Fibroblast of lung (primary cell): Measurements from ENCODE around the gene POLN. TPM values are rescaled to one million over a fixed set of nuclear protein-coding genes. Genes with fewer than 3 reads are reported as not detected.

ENCODE experiments used
- DNase-seq, 2 donors: peaks; one replicate each; pipeline versions ENCODE4 v3.0.0 to v3.0.0-alpha.2; 2010; ENCODE audit warnings: low read depth in 2 of 2
- H2AFZ ChIP-seq: 2 replicates; pipeline ENCODE4 v1.5.1; 2012; ENCODE audit warnings: low read length, control low read depth, inconsistent platforms
- H3K27ac ChIP-seq: 2 replicates; pipeline ENCODE4 v1.5.1; 2011; ENCODE audit warnings: low read length, control low read depth; ENCODE audit not compliant: insufficient read depth
- H3K27me3 ChIP-seq: 2 replicates; pipeline ENCODE4 v1.5.1; 2011; ENCODE audit warnings: mild to moderate bottlenecking, low read length; ENCODE audit not compliant: control insufficient read depth, insufficient read depth
- H3K36me3 ChIP-seq: 2 replicates; pipeline ENCODE4 v1.5.1; 2011; ENCODE audit warnings: low read length; ENCODE audit not compliant: control insufficient read depth, insufficient read depth
- H3K4me1 ChIP-seq: 2 replicates; pipeline ENCODE4 v1.5.1; 2011; ENCODE audit warnings: low read length; ENCODE audit not compliant: control insufficient read depth, insufficient read depth; ENCODE audit errors: extremely low read depth
- H3K4me2 ChIP-seq: 2 replicates; pipeline ENCODE4 v1.5.1; 2011; ENCODE audit warnings: low read length, control low read depth; ENCODE audit not compliant: insufficient read depth; ENCODE audit errors: extremely low read depth
- H3K4me3 ChIP-seq, 4 experiments: fragments of 200-600 bp in 1 of 4; sonication (generic) in 1 of 4; replicated peaks in 1 of 4; 2 replicates each; pipeline ENCODE4 v1.5.1; 2011 to 2016; ENCODE audit warnings: low read length in 4 of 4, low read depth in 3 of 4, mild to moderate bottlenecking in 3 of 4, control low read depth in 2 of 4, inconsistent platforms in 1 of 4, mixed read lengths in 1 of 4; ENCODE audit not compliant: insufficient read depth in 1 of 4; ENCODE audit errors: control extremely low read depth in 1 of 4
- H3K79me2 ChIP-seq: 2 replicates; pipeline ENCODE4 v1.5.1; 2012; ENCODE audit warnings: mild to moderate bottlenecking, low read length, inconsistent platforms; ENCODE audit not compliant: control insufficient read depth, insufficient read depth
- H3K9ac ChIP-seq: 2 replicates; pipeline ENCODE4 v1.5.1; 2011; ENCODE audit warnings: mild to moderate bottlenecking, low read length, control low read depth; ENCODE audit not compliant: insufficient read depth
- H3K9me3 ChIP-seq: 2 replicates; pipeline ENCODE4 v1.5.1; 2012; ENCODE audit warnings: low read depth, low read length; ENCODE audit not compliant: control insufficient read depth, insufficient read depth
- H4K20me1 ChIP-seq: 2 replicates; pipeline ENCODE4 v1.5.1; 2011; ENCODE audit warnings: low read length; ENCODE audit not compliant: control insufficient read depth, insufficient read depth; ENCODE audit errors: extremely low read depth
- EZH2 ChIP-seq: IDR thresholded peaks from 2 replicates; pipeline ENCODE4 v1.5.1; 2012; ENCODE audit warnings: low read length, control low read depth, mild to moderate bottlenecking; ENCODE audit errors: missing control alignments
- polyA plus RNA-seq, 2 donors: library from polyadenylated mRNA; depleted of rRNA in 1 of 2; stranded (reverse) in 1 of 2; unstranded in 1 of 2; fragments of >200 nt; gene quantifications; 2 replicates each; pipeline ENCODE4 v1.2.1, GENCODE V29; 2011 to 2012; ENCODE audit warnings: missing spikeins in 1 of 2
- total RNA-seq: library from RNA; depleted of rRNA; stranded (reverse); fragments of >200 nt; gene quantifications from 2 replicates; pipeline ENCODE4 v1.2.1, GENCODE V29; 2014
- TF ChIP-seq, protein P1 (sequence below), 2 donors: IDR thresholded peaks in 1 of 2; conservative IDR thresholded peaks in 1 of 2; 1 replicate in 1 of 2; 2 replicates in 1 of 2; pipeline ENCODE4 v1.5.1; 2011 to 2012; ENCODE audit warnings: low read length in 2 of 2, control low read depth in 1 of 2, inconsistent platforms in 1 of 2, low read depth in 1 of 2, mild to moderate bottlenecking in 1 of 2

The POLN gene
- total and polyA plus RNA-seq, 2 donors (not counting 1 experiment from before 2014, with no cell fraction given): 0.58 to 5.6 TPM

DNA sequence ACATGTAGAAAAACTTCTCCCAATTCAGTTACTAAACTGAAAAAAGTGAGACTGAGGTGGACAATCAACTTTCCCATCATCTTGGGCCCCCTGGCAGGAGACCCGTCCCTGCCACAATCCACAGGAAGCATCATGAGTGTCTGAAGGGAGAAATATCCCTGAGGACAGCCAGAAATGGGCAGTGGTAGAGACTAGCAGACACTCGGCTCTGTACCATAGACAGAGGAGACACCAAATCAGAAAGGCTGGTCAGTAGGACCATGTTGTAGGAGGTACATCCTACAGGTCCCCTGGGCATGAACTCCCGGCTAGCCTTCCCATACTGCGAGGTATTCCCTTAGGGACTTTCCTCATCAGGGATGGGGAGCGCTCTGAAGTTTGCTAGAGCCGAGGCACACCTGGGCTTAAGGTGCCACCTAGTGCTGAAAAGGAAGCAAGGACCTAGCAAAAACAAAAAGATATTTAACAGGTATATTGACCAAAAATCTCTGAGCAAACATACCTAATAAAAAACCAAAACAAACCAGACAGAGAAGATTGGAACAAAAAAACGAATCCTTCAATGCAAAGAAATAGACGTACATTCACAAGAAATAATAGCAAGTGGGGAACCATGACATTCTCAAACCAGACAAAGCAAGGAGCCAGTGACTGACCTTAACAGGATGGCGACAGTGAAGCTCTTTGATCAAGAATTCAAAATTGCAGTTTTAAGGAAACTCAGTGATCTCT lies 55.6 kb downstream of the POLN start:
- no peaks in the 10 kb centered on the region for H3K9me3 ChIP-seq
- TF ChIP-seq EZH2: no peak
- TF ChIP-seq, protein P1, sequence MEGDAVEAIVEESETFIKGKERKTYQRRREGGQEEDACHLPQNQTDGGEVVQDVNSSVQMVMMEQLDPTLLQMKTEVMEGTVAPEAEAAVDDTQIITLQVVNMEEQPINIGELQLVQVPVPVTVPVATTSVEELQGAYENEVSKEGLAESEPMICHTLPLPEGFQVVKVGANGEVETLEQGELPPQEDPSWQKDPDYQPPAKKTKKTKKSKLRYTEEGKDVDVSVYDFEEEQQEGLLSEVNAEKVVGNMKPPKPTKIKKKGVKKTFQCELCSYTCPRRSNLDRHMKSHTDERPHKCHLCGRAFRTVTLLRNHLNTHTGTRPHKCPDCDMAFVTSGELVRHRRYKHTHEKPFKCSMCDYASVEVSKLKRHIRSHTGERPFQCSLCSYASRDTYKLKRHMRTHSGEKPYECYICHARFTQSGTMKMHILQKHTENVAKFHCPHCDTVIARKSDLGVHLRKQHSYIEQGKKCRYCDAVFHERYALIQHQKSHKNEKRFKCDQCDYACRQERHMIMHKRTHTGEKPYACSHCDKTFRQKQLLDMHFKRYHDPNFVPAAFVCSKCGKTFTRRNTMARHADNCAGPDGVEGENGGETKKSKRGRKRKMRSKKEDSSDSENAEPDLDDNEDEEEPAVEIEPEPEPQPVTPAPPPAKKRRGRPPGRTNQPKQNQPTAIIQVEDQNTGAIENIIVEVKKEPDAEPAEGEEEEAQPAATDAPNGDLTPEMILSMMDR (conservative IDR thresholded peaks at IDR 0.05 in 1 of 2, IDR thresholded peaks at IDR 0.05 in 1 of 2; ENCODE audit: low read depth in 1 of 2, low read length in 2 of 2): peak; percentile 14 to 34
- H3K79me2 ChIP-seq: no peaks in the 10 kb centered on the region
- no peaks in the 10 kb centered on the region for H3K27me3 ChIP-seq
- no peak overlapping the region for H3K4me3 ChIP-seq
- no peak overlapping the region for H3K4me2 ChIP-seq
- no peaks in the 10 kb centered on the region for H3K36me3 ChIP-seq
- DNase-seq: peak; percentile 27 to 41
- H2AFZ ChIP-seq: no peak overlapping the region
- no peaks in the 10 kb centered on the region for H3K4me1 ChIP-seq
- H4K20me1 ChIP-seq: no peaks in the 10 kb centered on the region
- H3K9ac ChIP-seq: no peak overlapping the region
- H3K27ac ChIP-seq: no peak overlapping the region

DNA sequence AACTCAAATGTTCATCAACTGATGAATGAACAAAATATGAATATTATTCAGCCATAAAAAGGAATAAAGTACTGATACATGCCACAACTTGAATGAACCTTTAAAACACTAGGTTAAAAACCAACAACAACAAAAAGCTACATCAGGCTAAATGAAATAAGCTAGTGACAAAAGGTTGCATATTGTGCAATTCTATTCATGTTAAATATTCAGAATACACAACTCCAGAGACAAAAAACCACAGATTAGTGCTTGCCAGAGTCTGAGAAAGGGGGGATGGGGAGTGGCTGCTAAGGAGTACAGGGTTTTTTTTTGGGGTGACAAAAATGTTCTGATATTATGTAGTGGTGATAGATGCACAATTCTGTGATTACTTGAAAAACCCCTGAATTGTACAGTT lies 58.5 kb downstream of the POLN start:
- Histone ChIP-seq H3K27ac (no peak overlapping the region), H3K79me2 (no peaks in the 10 kb centered on the region), H3K9me3 (no peaks in the 10 kb centered on the region), H3K4me1 (no peaks in the 10 kb centered on the region), H3K27me3 (no peaks in the 10 kb centered on the region), H3K9ac (no peak overlapping the region), H2AFZ (no peak overlapping the region), H3K4me3 (no peak overlapping the region), H3K4me2 (no peak overlapping the region), H4K20me1 (no peaks in the 10 kb centered on the region), H3K36me3 (no peaks in the 10 kb centered on the region)
- TF ChIP-seq, protein P1 (conservative IDR thresholded peaks at IDR 0.05 in 1 of 2, IDR thresholded peaks at IDR 0.05 in 1 of 2; ENCODE audit: low read depth in 1 of 2, low read length in 2 of 2): no peak
- TF ChIP-seq EZH2: no peak
- DNase-seq: peak in 1 of 2 donors; percentile 44

DNA sequence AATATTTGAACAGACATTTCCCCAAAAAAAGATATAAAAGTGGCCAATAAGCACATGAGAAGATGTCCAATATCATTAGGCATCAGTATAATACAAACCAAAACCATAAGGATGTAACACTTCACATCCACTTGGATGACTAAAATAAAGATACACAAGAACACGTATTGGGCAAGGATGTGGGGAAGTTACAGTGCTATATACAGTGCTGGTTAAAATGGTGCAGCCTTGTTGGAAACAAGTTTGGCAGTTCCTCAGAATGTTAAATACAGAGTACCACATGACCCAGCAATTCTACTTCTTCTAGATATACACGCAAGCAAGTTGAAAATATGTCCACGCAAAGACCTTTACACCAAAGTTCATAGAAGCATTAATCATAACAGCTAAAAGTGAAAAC lies 58.9 kb downstream of the POLN start:
- peak; percentile 9 to 87 for DNase-seq

More for the DNA sequence above, 58.9 kb downstream of the POLN start:
- no peaks in the 10 kb centered on the region for H4K20me1 ChIP-seq
- TF ChIP-seq EZH2: no peak
- TF ChIP-seq, protein P1 (conservative IDR thresholded peaks at IDR 0.05 in 1 of 2, IDR thresholded peaks at IDR 0.05 in 1 of 2; ENCODE audit: low read depth in 1 of 2, low read length in 2 of 2): no peak
- H2AFZ ChIP-seq: no peak overlapping the region
- H3K27me3 ChIP-seq: no peaks in the 10 kb centered on the region
- H3K4me3 ChIP-seq: no peak overlapping the region
- H3K4me2 ChIP-seq: no peak overlapping the region
- H3K9ac ChIP-seq: no peak overlapping the region
- H3K36me3 ChIP-seq: no peaks in the 10 kb centered on the region
- no peaks in the 10 kb centered on the region for H3K9me3 ChIP-seq
- H3K79me2 ChIP-seq: no peaks in the 10 kb centered on the region
- H3K27ac ChIP-seq: no peak overlapping the region
- H3K4me1 ChIP-seq: no peaks in the 10 kb centered on the region
